Gastroesophageal sphincter (tissue), 3 donors: Measurements from ENCODE around the gene NFASC.

Source experiments
- CTCF ChIP-seq, 4 experiments: fragments of 200-600 bp in 2 of 4; fragments of 450-650 bp in 2 of 4; sonication (generic) in 1 of 4; IDR thresholded peaks; one replicate each; pipeline ENCODE4 v1.5.1; 2017 to 2019; ENCODE audit warnings: antibody characterized with exemption in 4 of 4, mild to moderate bottlenecking in 2 of 4, moderate library complexity in 2 of 4
- EP300 ChIP-seq: sonication (generic); formaldehyde crosslinking; IDR thresholded peaks from one replicate; pipeline ENCODE4 v1.6.1; 2017; ENCODE audit warnings: antibody characterized with exemption, mild to moderate bottlenecking
- POLR2A ChIP-seq, 2 donors: fragments of 450-650 bp; IDR thresholded peaks; one replicate each; pipeline ENCODE4 v1.6.1; 2017; ENCODE audit warnings: antibody characterized with exemption in 2 of 2, mild to moderate bottlenecking in 2 of 2, moderate library complexity in 1 of 2
- POLR2AphosphoS5 ChIP-seq: sonication (generic); formaldehyde crosslinking; IDR thresholded peaks from one replicate; pipeline ENCODE4 v1.6.1; 2017; ENCODE audit warnings: antibody characterized with exemption

- TF ChIP-seq POLR2AphosphoS5 (no peak), POLR2A (IDR thresholded peaks at IDR 0.05) (no peak), CTCF (IDR thresholded peaks at IDR 0.05) (no peak), EP300 (no peak)
Measured at GRCh38 chr1:204872262-204872881, 1.7 kb downstream of the NFASC start.
